NT2/D1 (cell line): ENCODE results near the gene LOXHD1.

Experiments used
- DNase-seq: peaks from one replicate; pipeline ENCODE4 v3.0.0-alpha.2; 2011; ENCODE audit warnings: low read depth, low spot score
- H3K27me3 ChIP-seq: 2 replicates; pipeline ENCODE4 v1.6.0; 2011; ENCODE audit warnings: mild to moderate bottlenecking; ENCODE audit not compliant: insufficient read length, insufficient read depth
- H3K36me3 ChIP-seq: 2 replicates; pipeline ENCODE4 v1.6.1; 2011; ENCODE audit warnings: mild to moderate bottlenecking, low read length, mixed read lengths; ENCODE audit not compliant: insufficient read depth, insufficient read length
- H3K4me1 ChIP-seq: 2 replicates; pipeline ENCODE4 v1.5.1; 2011; ENCODE audit not compliant: insufficient read depth, insufficient read length
- H3K4me3 ChIP-seq: 2 replicates; pipeline ENCODE4 v1.5.1; 2011; ENCODE audit warnings: low read depth; ENCODE audit not compliant: insufficient read length
- H3K9ac ChIP-seq: 2 replicates; pipeline ENCODE4 v1.6.0; 2011; ENCODE audit warnings: low read depth; ENCODE audit not compliant: insufficient read length
- H3K9me3 ChIP-seq: 2 replicates; pipeline ENCODE4 v1.5.1; 2011; ENCODE audit warnings: mild to moderate bottlenecking, low read length; ENCODE audit not compliant: insufficient read depth
- SUZ12 ChIP-seq: IDR thresholded peaks from 2 replicates; pipeline ENCODE4 v1.6.1; 2011; ENCODE audit not compliant: insufficient read length, insufficient read depth; ENCODE audit errors: extremely low read depth
- YY1 ChIP-seq: IDR thresholded peaks from 2 replicates; pipeline ENCODE4 v1.6.1; 2011; ENCODE audit not compliant: insufficient read length, insufficient read depth
- ZNF274 ChIP-seq: IDR thresholded peaks from 2 replicates; pipeline ENCODE4 v1.6.1; 2011; ENCODE audit warnings: mild to moderate bottlenecking, low read depth, low read length

Gene LOXHD1

DNA sequence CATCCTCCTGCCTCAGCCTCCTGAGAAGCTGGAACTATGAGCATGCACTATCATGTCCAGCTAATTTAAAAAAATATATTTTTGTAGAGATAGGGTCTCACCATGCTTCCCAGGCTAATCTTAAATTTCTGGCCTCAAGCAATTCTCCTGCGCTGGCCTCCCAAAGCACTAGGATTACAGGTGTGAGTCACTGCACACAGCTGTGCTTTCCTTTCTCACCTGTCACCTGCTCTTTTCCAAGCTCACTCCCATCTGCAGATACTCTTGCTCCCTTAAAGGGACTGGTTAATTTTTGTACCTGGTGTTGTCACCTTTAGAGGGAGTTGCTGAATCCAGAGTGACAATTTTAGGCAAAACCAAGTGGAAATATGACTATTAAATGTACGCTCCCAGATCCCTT, 178.2 kb downstream of the LOXHD1 start:
- DNase-seq: no peak
- Histone ChIP-seq H3K4me1 (peaks cover 10% of the 10 kb centered on the region), H3K4me3 (no peak overlapping the region), H3K9ac (no peak overlapping the region), H3K27me3 (no peaks in the 10 kb centered on the region), H3K36me3 (no peaks in the 10 kb centered on the region), H3K9me3 (no peaks in the 10 kb centered on the region)
- TF ChIP-seq YY1 (no peak), ZNF274 (no peak)

DNA sequence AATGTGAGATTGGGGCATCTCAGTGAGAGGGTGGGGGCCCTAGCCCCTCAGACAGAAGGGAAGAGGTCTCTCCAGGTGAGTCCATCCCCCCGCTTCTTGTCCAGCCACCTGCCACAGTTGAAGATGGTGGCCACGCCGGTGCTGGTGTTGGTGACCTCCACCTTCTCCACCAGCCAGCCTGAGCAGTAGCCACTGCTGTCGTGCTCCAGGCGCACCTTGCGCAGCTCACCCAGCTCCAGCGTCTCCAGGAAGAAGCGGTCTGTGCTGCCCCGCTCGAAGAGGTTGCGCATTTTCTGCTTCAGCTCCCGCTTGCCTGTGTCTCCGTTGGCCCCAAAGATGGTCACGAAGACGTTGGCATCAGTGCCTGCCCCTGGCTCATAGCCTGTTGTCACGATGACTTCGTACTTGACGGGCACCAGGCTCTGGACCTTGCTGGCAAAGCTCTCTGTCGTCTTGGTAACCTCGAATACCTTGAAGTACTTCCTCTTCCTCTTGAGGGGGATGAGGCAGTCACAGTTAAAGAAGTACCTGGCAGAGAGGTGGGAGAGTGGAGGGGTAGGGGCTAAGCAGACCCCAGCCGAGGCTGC, 179.5 kb downstream of the LOXHD1 start:
- Histone ChIP-seq H3K9ac (no peak overlapping the region), H3K9me3 (no peaks in the 10 kb centered on the region), H3K4me1 (peaks cover 10% of the 10 kb centered on the region), H3K36me3 (no peaks in the 10 kb centered on the region), H3K4me3 (no peak overlapping the region), H3K27me3 (no peaks in the 10 kb centered on the region)
- no peak for TF ChIP-seq YY1
- no peak for TF ChIP-seq ZNF274
- TF ChIP-seq SUZ12: no peak
- DNase-seq: no peak

DNA sequence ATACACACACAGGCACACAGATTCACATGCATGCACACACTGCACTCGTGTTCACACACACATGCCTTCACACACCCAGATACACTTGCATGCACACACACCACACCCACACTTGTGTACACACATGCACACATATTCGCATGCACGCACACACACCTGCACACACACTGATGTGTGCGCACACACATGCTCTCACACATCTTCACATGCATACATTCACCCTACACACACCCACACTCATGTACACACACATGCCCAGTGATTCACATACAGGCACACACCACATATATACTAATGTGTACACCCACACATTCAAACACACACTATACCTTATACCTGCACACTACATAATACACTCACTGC, 181.6 kb downstream of the LOXHD1 start:
- peaks cover 7% of the 10 kb centered on the region for H3K4me1 ChIP-seq
- TF ChIP-seq SUZ12 (no peak), YY1 (no peak), ZNF274 (no peak)
- no peak overlapping the region for H3K4me3 ChIP-seq

DNA sequence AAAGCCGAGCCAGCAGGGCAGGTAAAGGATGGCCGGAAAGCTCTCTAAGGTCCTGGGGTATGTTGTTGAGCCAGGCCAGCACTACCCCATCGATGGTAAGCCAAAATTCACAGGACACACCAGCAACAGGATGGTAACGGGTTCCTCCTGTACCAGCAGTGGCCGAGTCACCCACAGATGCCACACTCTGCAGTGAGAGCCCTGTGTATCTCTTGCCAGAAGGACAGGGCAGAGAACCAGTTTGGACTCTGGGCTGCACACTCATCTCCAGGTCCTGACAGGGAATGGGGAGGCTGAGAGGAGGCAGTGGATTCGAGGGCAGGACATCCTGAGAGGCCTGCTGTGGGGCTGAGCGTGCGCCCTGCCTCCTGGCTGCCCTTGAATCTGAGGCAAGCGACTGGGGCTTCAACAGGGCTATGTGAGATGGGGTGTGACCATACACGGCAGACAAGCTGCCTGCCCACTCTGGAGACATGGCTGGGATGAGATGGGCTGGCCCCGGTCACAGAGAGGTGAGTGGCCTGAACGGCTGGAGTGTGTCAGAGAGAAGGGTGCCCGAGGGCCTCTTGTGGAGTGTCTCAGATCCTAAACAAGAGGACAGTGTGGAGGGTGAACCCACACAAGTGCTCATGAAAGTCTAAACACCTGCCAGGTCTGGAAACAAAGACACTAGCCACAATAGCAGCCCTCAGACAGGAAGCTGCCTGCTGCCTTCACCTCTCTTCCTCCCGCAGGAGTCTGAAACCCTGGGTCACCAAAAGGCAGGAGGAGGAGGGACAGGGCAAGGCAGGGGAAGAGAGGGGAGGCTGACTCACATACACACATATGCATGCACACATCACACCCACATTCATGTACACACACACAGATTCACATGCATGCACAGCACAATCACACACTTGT, 182.3 kb downstream of the LOXHD1 start:
- Histone ChIP-seq H3K9ac (no peak overlapping the region), H3K27me3 (no peaks in the 10 kb centered on the region), H3K4me3 (no peak overlapping the region), H3K9me3 (no peaks in the 10 kb centered on the region), H3K4me1 (peaks cover 10% of the 10 kb centered on the region), H3K36me3 (no peaks in the 10 kb centered on the region)
- no peak for TF ChIP-seq SUZ12
- no peak for DNase-seq

More for the DNA sequence above, 181.6 kb downstream of the LOXHD1 start:
- no peak overlapping the region for H3K9ac ChIP-seq
- H3K9me3 ChIP-seq: no peaks in the 10 kb centered on the region
- DNase-seq: no peak
- no peaks in the 10 kb centered on the region for H3K27me3 ChIP-seq
- H3K36me3 ChIP-seq: no peaks in the 10 kb centered on the region

DNA sequence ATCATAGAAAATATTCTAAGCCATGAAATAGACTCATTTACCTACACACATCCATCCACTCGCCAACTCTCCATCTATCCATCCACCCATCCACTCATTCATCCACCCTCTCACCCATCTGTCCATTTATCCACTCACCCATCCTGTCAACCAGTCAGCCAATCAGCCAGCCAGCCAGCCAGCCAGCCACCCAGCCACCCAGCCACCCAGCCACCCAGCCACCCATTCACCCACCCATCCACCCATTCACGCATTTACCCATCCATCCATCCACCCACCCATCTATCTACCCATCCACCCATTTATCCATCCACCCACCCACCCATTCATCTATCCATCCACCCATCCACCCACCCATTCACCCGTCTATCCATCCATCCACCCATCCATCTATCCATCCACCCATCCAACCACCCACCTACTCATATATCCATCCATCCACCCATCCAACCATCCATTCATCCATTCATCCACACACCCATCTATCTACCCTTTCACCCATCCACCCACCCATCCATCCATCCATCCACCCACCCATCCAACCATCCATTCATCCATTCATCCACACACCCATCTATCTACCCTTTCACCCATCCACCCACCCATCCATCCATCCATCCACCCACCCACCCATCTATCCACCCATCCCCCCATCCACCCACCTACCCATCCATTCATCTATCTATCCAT, 185.1 kb downstream of the LOXHD1 start:
- no peak for TF ChIP-seq ZNF274
- no peak for TF ChIP-seq YY1
- no peak for TF ChIP-seq SUZ12
- no peaks in the 10 kb centered on the region for H3K36me3 ChIP-seq
- H3K9me3 ChIP-seq: no peaks in the 10 kb centered on the region
- H3K4me1 ChIP-seq: peaks cover 19% of the 10 kb centered on the region
- H3K9ac ChIP-seq: no peak overlapping the region
- DNase-seq: no peak
- H3K4me3 ChIP-seq: no peak overlapping the region
- H3K27me3 ChIP-seq: no peaks in the 10 kb centered on the region

DNA sequence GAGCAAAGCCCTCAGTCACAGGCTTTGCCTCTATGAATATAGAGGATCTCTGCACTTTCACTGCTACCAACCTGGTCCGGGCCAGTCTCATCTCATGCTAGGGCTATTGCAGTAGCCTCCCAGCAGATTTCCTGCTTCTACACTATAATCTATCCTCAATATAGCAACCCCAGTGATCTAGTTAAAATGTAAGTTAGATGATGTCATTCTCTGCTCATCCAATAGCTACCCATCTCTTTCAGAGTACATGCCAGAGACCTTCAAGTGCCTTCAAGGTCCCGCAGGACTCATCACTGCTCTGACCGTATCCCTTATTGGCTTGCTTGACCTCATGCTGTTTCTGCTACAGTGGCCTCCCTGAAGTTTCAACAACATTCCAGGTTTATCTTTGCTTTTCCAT, 186.3 kb downstream of the LOXHD1 start:
- Histone ChIP-seq H3K4me1 (peaks cover 21% of the 10 kb centered on the region), H3K36me3 (no peaks in the 10 kb centered on the region), H3K9me3 (no peaks in the 10 kb centered on the region), H3K9ac (no peak overlapping the region), H3K4me3 (no peak overlapping the region), H3K27me3 (no peaks in the 10 kb centered on the region)
- DNase-seq: no peak
- TF ChIP-seq ZNF274 (no peak), SUZ12 (no peak), YY1 (no peak)
